DOHH2 (cell line): Measurements from ENCODE around the gene TXK.

Source experiments
- H3F3A ChIP-seq: fragments of 200-600 bp; sonication (generic), shearing (Covaris generic); 2 replicates; pipeline ENCODE4 v1.6.0; 2016; ENCODE audit warnings: antibody characterized with exemption, mild to moderate bottlenecking; ENCODE audit not compliant: control insufficient read depth, insufficient read depth
- H3K27ac ChIP-seq: fragments of 200-600 bp; sonication (generic); 2 replicates; pipeline ENCODE4 v1.5.1; 2014; ENCODE audit warnings: low read depth, mild to moderate bottlenecking, low read length, moderate library complexity
- H3K27me3 ChIP-seq: fragments of 200-600 bp; sonication (generic); 2 replicates; pipeline ENCODE4 v1.6.1; 2014; ENCODE audit warnings: mild to moderate bottlenecking, low read length, mixed read lengths; ENCODE audit not compliant: control insufficient read depth
- H3K36me3 ChIP-seq: fragments of 200-600 bp; sonication (generic); 2 replicates; pipeline ENCODE4 v1.6.1; 2014; ENCODE audit warnings: mild to moderate bottlenecking, low read length, moderate library complexity, mixed read lengths; ENCODE audit not compliant: control insufficient read depth
- H3K4me1 ChIP-seq: fragments of 200-600 bp; sonication (generic); 2 replicates; pipeline ENCODE4 v1.6.1; 2014; ENCODE audit warnings: mild to moderate bottlenecking, low read length, mixed read lengths; ENCODE audit not compliant: control insufficient read depth
- H3K4me2 ChIP-seq: fragments of 200-600 bp; sonication (generic); 2 replicates; pipeline ENCODE4 v1.6.0; 2014; ENCODE audit warnings: mild to moderate bottlenecking, low read length, moderate library complexity
- H3K4me3 ChIP-seq: fragments of 200-600 bp; sonication (generic); 2 replicates; pipeline ENCODE4 v1.5.1; 2014; ENCODE audit warnings: mild to moderate bottlenecking, low read length, mixed read lengths
- H3K79me2 ChIP-seq: fragments of 200-600 bp; sonication (generic); 2 replicates; pipeline ENCODE4 v1.6.1; 2014; ENCODE audit warnings: mild to moderate bottlenecking, low read length, mixed read lengths; ENCODE audit not compliant: control insufficient read depth
- H3K9me2 ChIP-seq: fragments of 200-600 bp; sonication (generic); replicated peaks from 2 replicates; pipeline ENCODE4 v1.6.1; 2014; ENCODE audit warnings: mild to moderate bottlenecking, low read length, mixed read lengths; ENCODE audit not compliant: control insufficient read depth
- H3K9me3 ChIP-seq: fragments of 200-600 bp; sonication (generic); 2 replicates; pipeline ENCODE4 v1.6.1; 2014; ENCODE audit warnings: antibody characterized with exemption, low read length, mixed read lengths; ENCODE audit not compliant: control insufficient read depth, insufficient read depth
- H4K20me1 ChIP-seq: fragments of 200-600 bp; sonication (generic); 2 replicates; pipeline ENCODE4 v1.6.0; 2014; ENCODE audit warnings: low read depth, mild to moderate bottlenecking, antibody characterized with exemption, low read length, moderate library complexity; ENCODE audit not compliant: control insufficient read depth, insufficient read depth
- CTCF ChIP-seq: fragments of 200-600 bp; sonication (generic); IDR thresholded peaks from one replicate; pipeline ENCODE4 v1.5.1; 2014; ENCODE audit warnings: antibody characterized with exemption, mild to moderate bottlenecking, low read depth, low read length; ENCODE audit not compliant: poor library complexity, severe bottlenecking
- EZH2phosphoT487 ChIP-seq: fragments of 200-600 bp; sonication (generic); IDR thresholded peaks from 2 replicates; pipeline ENCODE4 v1.6.1; 2017; ENCODE audit warnings: borderline replicate concordance, mild to moderate bottlenecking, antibody characterized with exemption, low read length, moderate library complexity, mixed read lengths

TXK gene

GRCh38 chr4:48126621-48127020 is 7.4 kb downstream of the TXK start:
- no peaks in the 10 kb centered on the region for H3K36me3 ChIP-seq
- no peak overlapping the region for H3K4me2 ChIP-seq
- TF ChIP-seq EZH2phosphoT487 (no peak), CTCF (no peak)
- no peak overlapping the region for H3K4me3 ChIP-seq
- no peaks in the 10 kb centered on the region for H3K27me3 ChIP-seq
- H4K20me1 ChIP-seq = no peaks in the 10 kb centered on the region
- no peaks in the 10 kb centered on the region for H3K9me3 ChIP-seq
- no peaks in the 10 kb centered on the region for H3K9me2 ChIP-seq
- no peak overlapping the region for H3K27ac ChIP-seq
- H3F3A ChIP-seq = no peaks in the 10 kb centered on the region; the same call in 1 of the 2 replicates
- H3K4me1 ChIP-seq = peaks cover 6% of the 10 kb centered on the region
- H3K79me2 ChIP-seq = no peaks in the 10 kb centered on the region

DNA sequence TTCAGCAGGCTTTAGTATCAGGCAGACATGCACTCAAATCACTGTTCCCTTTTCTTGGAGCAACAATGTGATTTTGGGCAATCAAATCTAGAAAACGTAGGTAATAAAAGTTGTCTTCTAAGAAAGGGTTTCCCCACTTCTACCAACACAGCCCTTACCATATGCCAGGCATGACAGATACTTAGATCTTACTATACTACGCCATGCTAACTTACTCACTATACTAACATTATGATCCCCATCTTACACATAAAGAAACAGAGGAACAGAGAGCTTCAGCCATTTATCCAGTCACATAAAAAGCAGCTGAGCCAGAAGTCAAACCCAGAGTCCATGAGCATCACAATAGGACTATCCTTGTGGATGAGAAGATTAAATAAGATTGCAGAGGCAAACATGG is 9.2 kb downstream of the TXK start:
- peaks cover 6% of the 10 kb centered on the region for H3K4me1 ChIP-seq
- H3K36me3 ChIP-seq = no peaks in the 10 kb centered on the region
- no peaks in the 10 kb centered on the region for H3K9me2 ChIP-seq
- no peaks in the 10 kb centered on the region for H3K79me2 ChIP-seq
- no peak overlapping the region for H3K4me2 ChIP-seq
- TF ChIP-seq CTCF (no peak), EZH2phosphoT487 (no peak)
- no peak overlapping the region for H3K4me3 ChIP-seq
- H3K9me3 ChIP-seq = no peaks in the 10 kb centered on the region
- H3K27me3 ChIP-seq = no peaks in the 10 kb centered on the region
- no peaks in the 10 kb centered on the region for H4K20me1 ChIP-seq
- no peak overlapping the region for H3K27ac ChIP-seq
- H3F3A ChIP-seq = no peaks in the 10 kb centered on the region; the same call in 1 of the 2 replicates

- H3K9me2 ChIP-seq = no peaks in the 10 kb centered on the region
- TF ChIP-seq CTCF (no peak), EZH2phosphoT487 (no peak)
- peaks cover under 1% of the 10 kb centered on the region for H3K4me1 ChIP-seq
Measured at GRCh38 chr4:48122756-48123155, 11.3 kb downstream of the TXK start.

More at GRCh38 chr4:48122756-48123155, 11.3 kb downstream of the TXK start:
- H3K27me3 ChIP-seq = no peaks in the 10 kb centered on the region
- H3F3A ChIP-seq = no peaks in the 10 kb centered on the region; the same call in 1 of the 2 replicates
- H3K9me3 ChIP-seq = no peaks in the 10 kb centered on the region
- no peak overlapping the region for H3K4me2 ChIP-seq
- no peak overlapping the region for H3K4me3 ChIP-seq
- no peaks in the 10 kb centered on the region for H4K20me1 ChIP-seq
- no peaks in the 10 kb centered on the region for H3K79me2 ChIP-seq
- H3K27ac ChIP-seq = no peak overlapping the region
- H3K36me3 ChIP-seq = no peaks in the 10 kb centered on the region
